ENCODE data around the gene ICAM1. TPM values are rescaled to one million over a fixed set of nuclear protein-coding genes. Genes with fewer than 3 reads are reported as not detected.
A peak's percentile ranks its signal among the peaks of the same experiment; 100 is the strongest.

Gene ICAM1
- total RNA-seq, 2 donors from 2014 or later: 8.9 to 25.1 TPM

GRCh38 chr19:10258080-10258710 lies 12.7 kb upstream of the ICAM1 start:
- WGBS: 96% methylated on average over 11 of the region's 18 CpGs
- intact Hi-C loops (cut with DNase I): loop anchor here (10.0 kb wide), 1 partner anchor 323 kb away; the partner anchor contains the start of gene OLFM2
- Histone ChIP-seq H3K27me3 (replicated peaks; ENCODE audit: insufficient read depth) (no peaks in the 10 kb centered on the region), H3K36me3 (peaks cover 0 to 24% of the 10 kb centered on the region in 2 donors), H3K4me3 (no peak overlapping the region), H3K9me3 (no peaks in the 10 kb centered on the region), H3K27ac (no peak overlapping the region), H3K4me1 (replicated peaks) (no peaks in the 10 kb centered on the region)
- TF ChIP-seq POLR2AphosphoS5 (IDR thresholded peaks at IDR 0.05) (no peak), POLR2A (IDR thresholded peaks at IDR 0.05) (no peak)
- TF ChIP-seq, protein P1, sequence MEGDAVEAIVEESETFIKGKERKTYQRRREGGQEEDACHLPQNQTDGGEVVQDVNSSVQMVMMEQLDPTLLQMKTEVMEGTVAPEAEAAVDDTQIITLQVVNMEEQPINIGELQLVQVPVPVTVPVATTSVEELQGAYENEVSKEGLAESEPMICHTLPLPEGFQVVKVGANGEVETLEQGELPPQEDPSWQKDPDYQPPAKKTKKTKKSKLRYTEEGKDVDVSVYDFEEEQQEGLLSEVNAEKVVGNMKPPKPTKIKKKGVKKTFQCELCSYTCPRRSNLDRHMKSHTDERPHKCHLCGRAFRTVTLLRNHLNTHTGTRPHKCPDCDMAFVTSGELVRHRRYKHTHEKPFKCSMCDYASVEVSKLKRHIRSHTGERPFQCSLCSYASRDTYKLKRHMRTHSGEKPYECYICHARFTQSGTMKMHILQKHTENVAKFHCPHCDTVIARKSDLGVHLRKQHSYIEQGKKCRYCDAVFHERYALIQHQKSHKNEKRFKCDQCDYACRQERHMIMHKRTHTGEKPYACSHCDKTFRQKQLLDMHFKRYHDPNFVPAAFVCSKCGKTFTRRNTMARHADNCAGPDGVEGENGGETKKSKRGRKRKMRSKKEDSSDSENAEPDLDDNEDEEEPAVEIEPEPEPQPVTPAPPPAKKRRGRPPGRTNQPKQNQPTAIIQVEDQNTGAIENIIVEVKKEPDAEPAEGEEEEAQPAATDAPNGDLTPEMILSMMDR (IDR thresholded peaks at IDR 0.05): no peak
- DNase-seq (ENCODE audit: low spot score): no peak

GRCh38 chr19:10259162-10259905 lies 11.6 kb upstream of the ICAM1 start:
- Histone ChIP-seq H3K36me3 (peaks cover 0 to 24% of the 10 kb centered on the region in 2 donors), H3K4me3 (no peak overlapping the region), H3K27me3 (replicated peaks; ENCODE audit: insufficient read depth) (no peaks in the 10 kb centered on the region), H3K27ac (no peak overlapping the region), H3K9me3 (no peaks in the 10 kb centered on the region), H3K4me1 (replicated peaks) (no peaks in the 10 kb centered on the region)
- 53% methylated on average over 31 of the region's 32 CpGs for WGBS
- intact Hi-C loops (cut with DNase I): loop anchor here (10.0 kb wide), 1 partner anchor 325 kb away; the partner anchor contains the start of gene OLFM2
- TF ChIP-seq, protein P1 (IDR thresholded peaks at IDR 0.05): peak; percentile 24 to 63 (median 46)
- no peak for TF ChIP-seq POLR2A (IDR thresholded peaks at IDR 0.05)
- TF ChIP-seq POLR2AphosphoS5 (IDR thresholded peaks at IDR 0.05): no peak
- peak; percentile 66 for DNase-seq (ENCODE audit: low spot score)

DNA sequence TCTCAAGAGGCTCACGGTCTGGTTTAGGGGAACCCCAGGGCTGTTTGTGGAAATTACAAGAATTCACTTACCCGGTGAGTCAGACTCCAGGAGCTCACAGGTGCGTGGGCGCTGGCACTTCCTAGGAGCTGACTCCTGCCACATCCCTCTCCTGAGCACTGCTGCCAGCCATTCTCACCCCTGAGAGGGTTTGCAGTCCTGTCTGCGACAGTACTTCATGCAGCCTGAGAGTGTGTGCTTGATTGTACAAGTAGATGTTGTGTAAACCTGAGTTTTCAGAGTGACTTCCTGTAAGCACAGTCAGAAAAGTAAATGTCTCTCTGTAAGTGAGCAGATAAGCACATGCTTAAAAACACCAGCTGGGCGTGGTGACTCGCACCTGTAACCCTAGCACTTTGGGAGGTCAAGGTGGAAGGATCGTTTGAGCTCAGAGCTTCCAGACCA lies 10.8 kb upstream of the ICAM1 start:
- TF ChIP-seq POLR2AphosphoS5 (IDR thresholded peaks at IDR 0.05) (no peak), POLR2A (IDR thresholded peaks at IDR 0.05) (no peak)
- TF ChIP-seq, protein P1 (IDR thresholded peaks at IDR 0.05): no peak
- H3K4me1 ChIP-seq (replicated peaks): no peaks in the 10 kb centered on the region
- H3K9me3 ChIP-seq: no peaks in the 10 kb centered on the region
- DNase-seq (ENCODE audit: low spot score): no peak
- H3K36me3 ChIP-seq: peaks cover 0 to 16% of the 10 kb centered on the region in 2 donors
- H3K27ac ChIP-seq: no peak overlapping the region
- 85% methylated on average over 8 of the region's 8 CpGs for WGBS
- intact Hi-C loops (cut with DNase I): no loop called here
- no peaks in the 10 kb centered on the region for H3K27me3 ChIP-seq (replicated peaks; ENCODE audit: insufficient read depth)
- H3K4me3 ChIP-seq: no peak overlapping the region

GRCh38 chr19:10262771-10263170 lies 8.1 kb upstream of the ICAM1 start:
- intact Hi-C loops (cut with DNase I): no loop called here
- Histone ChIP-seq H3K4me1 (replicated peaks) (no peaks in the 10 kb centered on the region), H3K36me3 (peaks cover 0 to 10% of the 10 kb centered on the region in 2 donors), H3K27ac (no peak overlapping the region), H3K27me3 (replicated peaks; ENCODE audit: insufficient read depth) (no peaks in the 10 kb centered on the region), H3K9me3 (no peaks in the 10 kb centered on the region), H3K4me3 (no peak overlapping the region)
- TF ChIP-seq POLR2AphosphoS5 (IDR thresholded peaks at IDR 0.05): no peak
- 77% methylated on average over 7 of the region's 7 CpGs for WGBS
- no peak for DNase-seq (ENCODE audit: low spot score)

DNA sequence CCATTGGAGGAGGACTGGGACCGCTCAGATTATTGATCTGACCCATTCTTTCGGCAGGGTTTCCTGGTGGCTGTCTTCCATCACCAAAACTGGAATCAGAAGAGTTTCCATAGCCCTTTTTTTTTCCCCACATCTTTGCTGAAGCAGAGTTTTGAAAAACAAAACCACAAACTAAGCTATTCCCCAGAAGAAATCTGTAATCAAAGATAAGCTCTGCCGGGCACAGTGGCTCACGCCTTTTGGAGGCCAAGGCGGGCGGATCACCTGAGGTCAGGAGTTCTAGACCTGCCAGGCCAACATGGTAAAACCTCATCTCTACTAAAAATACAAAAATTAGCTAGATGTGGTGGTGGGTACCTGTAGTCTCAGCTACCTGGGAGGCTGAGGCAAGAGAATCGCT lies 4.2 kb upstream of the ICAM1 start:
- 86% methylated on average over 7 of the region's 7 CpGs for WGBS
- Histone ChIP-seq H3K4me1 (replicated peaks) (no peaks in the 10 kb centered on the region), H3K36me3 (no peaks in the 10 kb centered on the region), H3K4me3 (no peak overlapping the region), H3K9me3 (no peaks in the 10 kb centered on the region), H3K27ac (no peak overlapping the region), H3K27me3 (replicated peaks; ENCODE audit: insufficient read depth) (no peaks in the 10 kb centered on the region)
- intact Hi-C loops (cut with DNase I): no loop called here
- no peak for TF ChIP-seq POLR2A (IDR thresholded peaks at IDR 0.05)
- TF ChIP-seq, protein P1 (IDR thresholded peaks at IDR 0.05): no peak
- no peak for TF ChIP-seq POLR2AphosphoS5 (IDR thresholded peaks at IDR 0.05)
- no peak for DNase-seq (ENCODE audit: low spot score)

Measured in prostate gland (tissue), 2 donors.